Tibial nerve (tissue), 4 donors: ENCODE data around the gene AADAC. TPM values are rescaled to one million over a fixed set of nuclear protein-coding genes. Genes with fewer than 3 reads are reported as not detected.
"Not testable (repeated sequence)": the region's sequence is repeated elsewhere in the genome, so short reads cannot be mapped to it uniquely, and the experiment has no call there.

Source experiments
- DNase-seq, 2 donors: peaks; one replicate each; pipeline ENCODE4 v3.0.0-alpha.2; 2019; ENCODE audit warnings: low spot score in 2 of 2
- H3K27ac ChIP-seq, 4 donors: fragments of 200-600 bp; sonication (generic) in 3 of 4; one replicate each; pipeline ENCODE4 v1.5.1; 2017 to 2019; ENCODE audit warnings: mild to moderate bottlenecking in 1 of 4
- H3K27me3 ChIP-seq, 2 donors: fragments of 200-600 bp; sonication (generic) in 1 of 2; one replicate each; pipeline versions ENCODE4 v1.5.1 to v1.6.0; 2017 to 2019
- H3K36me3 ChIP-seq, 3 donors: fragments of 200-600 bp; sonication (generic); one replicate each; pipeline ENCODE4 v1.5.1; 2018 to 2019
- H3K4me1 ChIP-seq, 4 donors: fragments of 200-600 bp; sonication (generic) in 3 of 4; one replicate each; pipeline ENCODE4 v1.5.1; 2017 to 2019
- H3K4me3 ChIP-seq, 4 donors: fragments of 200-600 bp; sonication (generic) in 3 of 4; one replicate each; pipeline ENCODE4 v1.5.1; 2017 to 2019; ENCODE audit warnings: mild to moderate bottlenecking in 1 of 4, moderate library complexity in 1 of 4
- H3K9me3 ChIP-seq, 4 donors: fragments of 200-600 bp; sonication (generic) in 3 of 4; one replicate each; pipeline ENCODE4 v1.5.1; 2017 to 2019
- EP300 ChIP-seq, 2 donors: sonication (generic); formaldehyde crosslinking; IDR thresholded peaks; one replicate each; pipeline ENCODE4 v1.6.1; 2017; ENCODE audit warnings: antibody characterized with exemption in 2 of 2, mild to moderate bottlenecking in 1 of 2
- POLR2A ChIP-seq, 2 donors: fragments of 450-650 bp; IDR thresholded peaks; one replicate each; pipeline ENCODE4 v1.6.1; 2017; ENCODE audit warnings: antibody characterized with exemption in 2 of 2, mild to moderate bottlenecking in 2 of 2, moderate library complexity in 2 of 2
- WGBS, 2 donors: methylation state at CpG; one replicate each; pipeline ENCODE4 v1.1.5; 2018; 5-methylcytosine and 5-hydroxymethylcytosine counted together
- total RNA-seq, 4 donors: library from RNA; depleted of rRNA; stranded (reverse); fragments of >200 nt; gene quantifications; one replicate each; pipeline ENCODE4 v1.1.0, GENCODE V29; 2016
- TF ChIP-seq, protein P1 (sequence below), 5 experiments: fragments of 200-600 bp in 3 of 5; fragments of 450-650 bp in 2 of 5; sonication (generic) in 3 of 5; IDR thresholded peaks; one replicate each; pipeline ENCODE4 v1.5.1; 2016 to 2019; ENCODE audit warnings: antibody characterized with exemption in 5 of 5, mild to moderate bottlenecking in 3 of 5, moderate library complexity in 2 of 5

Gene AADAC, protein sequence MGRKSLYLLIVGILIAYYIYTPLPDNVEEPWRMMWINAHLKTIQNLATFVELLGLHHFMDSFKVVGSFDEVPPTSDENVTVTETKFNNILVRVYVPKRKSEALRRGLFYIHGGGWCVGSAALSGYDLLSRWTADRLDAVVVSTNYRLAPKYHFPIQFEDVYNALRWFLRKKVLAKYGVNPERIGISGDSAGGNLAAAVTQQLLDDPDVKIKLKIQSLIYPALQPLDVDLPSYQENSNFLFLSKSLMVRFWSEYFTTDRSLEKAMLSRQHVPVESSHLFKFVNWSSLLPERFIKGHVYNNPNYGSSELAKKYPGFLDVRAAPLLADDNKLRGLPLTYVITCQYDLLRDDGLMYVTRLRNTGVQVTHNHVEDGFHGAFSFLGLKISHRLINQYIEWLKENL
- not detected for total RNA-seq

DNA sequence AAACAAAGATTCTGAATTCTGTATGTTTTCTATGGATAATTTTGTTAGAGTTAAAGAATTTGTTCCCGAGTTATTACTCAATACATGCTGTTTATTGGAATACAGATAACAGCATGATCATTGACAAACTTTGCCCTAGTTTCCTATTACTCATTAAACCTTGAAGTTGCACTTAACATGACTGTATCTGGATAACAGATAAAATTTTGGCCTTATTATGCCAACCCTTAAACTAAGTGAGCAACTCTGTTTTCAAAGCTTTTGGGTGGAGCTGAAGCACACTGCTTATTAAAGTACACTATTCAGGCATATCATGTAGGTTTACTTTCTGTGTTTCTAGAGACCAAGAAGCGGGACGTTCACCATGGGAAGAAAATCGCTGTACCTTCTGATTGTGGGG is at the start of gene AADAC:
AADAC (plus strand) TSS at position 318 of the 400 bp plus-strand sequence; CDS start at position 365, 47 bp downstream.
- no peaks in the 10 kb centered on the region for H3K27me3 ChIP-seq
- H3K36me3 ChIP-seq, result no peaks in the 10 kb centered on the region
- peaks cover 0 to 9% (median 0%) of the 10 kb centered on the region in 4 donors for H3K4me1 ChIP-seq
- H3K27ac ChIP-seq, result no peak within 1 kb of the TSS
- no peak for DNase-seq
- peak within 1 kb of the TSS in 1 of 4 donors; percentile 5 for H3K4me3 ChIP-seq
- H3K9me3 ChIP-seq, result peaks cover 0 to 5% (median 0%) of the 10 kb centered on the region in 4 donors
- TF ChIP-seq EP300 (IDR thresholded peaks at IDR 0.05) (no peak), POLR2A (IDR thresholded peaks at IDR 0.05) (no peak)
- TF ChIP-seq, protein P1, sequence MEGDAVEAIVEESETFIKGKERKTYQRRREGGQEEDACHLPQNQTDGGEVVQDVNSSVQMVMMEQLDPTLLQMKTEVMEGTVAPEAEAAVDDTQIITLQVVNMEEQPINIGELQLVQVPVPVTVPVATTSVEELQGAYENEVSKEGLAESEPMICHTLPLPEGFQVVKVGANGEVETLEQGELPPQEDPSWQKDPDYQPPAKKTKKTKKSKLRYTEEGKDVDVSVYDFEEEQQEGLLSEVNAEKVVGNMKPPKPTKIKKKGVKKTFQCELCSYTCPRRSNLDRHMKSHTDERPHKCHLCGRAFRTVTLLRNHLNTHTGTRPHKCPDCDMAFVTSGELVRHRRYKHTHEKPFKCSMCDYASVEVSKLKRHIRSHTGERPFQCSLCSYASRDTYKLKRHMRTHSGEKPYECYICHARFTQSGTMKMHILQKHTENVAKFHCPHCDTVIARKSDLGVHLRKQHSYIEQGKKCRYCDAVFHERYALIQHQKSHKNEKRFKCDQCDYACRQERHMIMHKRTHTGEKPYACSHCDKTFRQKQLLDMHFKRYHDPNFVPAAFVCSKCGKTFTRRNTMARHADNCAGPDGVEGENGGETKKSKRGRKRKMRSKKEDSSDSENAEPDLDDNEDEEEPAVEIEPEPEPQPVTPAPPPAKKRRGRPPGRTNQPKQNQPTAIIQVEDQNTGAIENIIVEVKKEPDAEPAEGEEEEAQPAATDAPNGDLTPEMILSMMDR (IDR thresholded peaks at IDR 0.05), result no peak
- 91 to 95% methylated on average over 4 of the region's 4 CpGs for WGBS, 2 donors

DNA sequence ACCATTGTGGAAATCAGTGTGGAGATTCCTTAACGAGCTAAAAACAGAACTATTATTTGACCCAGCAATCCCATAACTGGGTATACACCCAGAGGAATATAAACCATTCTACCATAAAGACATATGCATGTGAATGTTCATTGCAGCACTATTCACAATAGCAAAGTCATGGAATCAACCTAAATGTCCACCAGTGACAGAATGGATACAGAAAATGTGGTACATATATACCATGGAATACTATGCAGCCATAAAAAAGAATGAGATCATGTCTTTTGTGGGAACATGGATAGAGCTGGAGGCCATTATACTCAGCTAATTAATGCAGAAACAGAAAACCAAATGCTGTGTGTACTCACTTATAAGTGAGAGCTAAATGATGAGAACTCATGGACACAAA is 49.2 kb upstream of the AADAC start:
- WGBS, 2 donors, result 86 to 87% methylated on average over 1 of the region's 1 CpG
- H3K27ac ChIP-seq, H3K9me3 ChIP-seq, H3K4me3 ChIP-seq, H3K27me3 ChIP-seq, DNase-seq, H3K36me3 ChIP-seq: not testable (repeated sequence)
- peaks cover 0 to 18% (median 0%) of the 10 kb centered on the region in 4 donors for H3K4me1 ChIP-seq

DNA sequence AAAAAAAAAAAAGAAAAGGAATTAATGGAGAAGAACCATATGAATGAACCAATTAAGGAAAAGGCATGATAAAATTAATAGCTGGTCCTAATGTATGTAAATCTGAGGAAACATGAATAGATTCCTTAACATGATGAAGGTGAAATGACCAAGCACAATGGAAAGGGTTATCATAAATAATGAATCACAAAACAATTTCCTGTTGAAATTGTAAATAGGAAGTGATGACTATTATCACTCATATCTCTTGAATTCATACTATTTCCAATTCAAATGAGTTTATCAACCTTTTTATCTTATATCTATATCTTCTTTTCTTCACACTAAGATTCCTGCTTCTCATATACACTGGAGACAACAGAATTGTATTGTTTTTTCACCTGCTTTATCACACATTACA is 48.2 kb upstream of the AADAC start:
- Histone ChIP-seq H3K4me1 (peaks cover 0 to 28% (median under 1%) of the 10 kb centered on the region in 4 donors), H3K27me3 (no peaks in the 10 kb centered on the region), H3K27ac (no peak overlapping the region), H3K36me3 (no peaks in the 10 kb centered on the region), H3K9me3 (no peaks in the 10 kb centered on the region), H3K4me3 (no peak overlapping the region)
- DNase-seq, result no peak
- TF ChIP-seq, protein P1 (IDR thresholded peaks at IDR 0.05), result no peak
- TF ChIP-seq EP300 (IDR thresholded peaks at IDR 0.05) (no peak), POLR2A (IDR thresholded peaks at IDR 0.05) (no peak)

DNA sequence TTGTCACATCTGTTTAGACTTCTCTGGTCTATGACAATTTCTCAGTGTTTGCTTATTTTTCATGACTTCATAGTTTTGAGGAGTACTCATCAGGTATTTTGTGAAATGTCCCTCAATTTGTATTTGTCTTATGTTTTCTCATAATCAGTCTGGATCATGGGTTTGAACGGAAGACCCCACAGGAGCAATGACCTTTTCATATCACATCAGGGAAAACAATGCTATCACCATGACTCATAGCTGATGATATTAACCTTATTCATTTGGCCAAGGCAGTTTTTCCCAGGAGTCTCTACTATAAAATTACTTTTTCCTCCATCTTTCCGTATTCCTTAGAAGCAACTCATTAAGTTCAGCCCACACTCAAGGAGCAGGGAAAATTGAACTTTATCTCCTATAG is 47.5 kb upstream of the AADAC start:
- 63 to 64% methylated on average over 2 of the region's 2 CpGs for WGBS, 2 donors
- peaks cover 0 to 35% (median 8%) of the 10 kb centered on the region in 4 donors for H3K4me1 ChIP-seq
- TF ChIP-seq, protein P1 (IDR thresholded peaks at IDR 0.05), result no peak
- no peak for TF ChIP-seq POLR2A (IDR thresholded peaks at IDR 0.05)
- no peak for TF ChIP-seq EP300 (IDR thresholded peaks at IDR 0.05)

DNA sequence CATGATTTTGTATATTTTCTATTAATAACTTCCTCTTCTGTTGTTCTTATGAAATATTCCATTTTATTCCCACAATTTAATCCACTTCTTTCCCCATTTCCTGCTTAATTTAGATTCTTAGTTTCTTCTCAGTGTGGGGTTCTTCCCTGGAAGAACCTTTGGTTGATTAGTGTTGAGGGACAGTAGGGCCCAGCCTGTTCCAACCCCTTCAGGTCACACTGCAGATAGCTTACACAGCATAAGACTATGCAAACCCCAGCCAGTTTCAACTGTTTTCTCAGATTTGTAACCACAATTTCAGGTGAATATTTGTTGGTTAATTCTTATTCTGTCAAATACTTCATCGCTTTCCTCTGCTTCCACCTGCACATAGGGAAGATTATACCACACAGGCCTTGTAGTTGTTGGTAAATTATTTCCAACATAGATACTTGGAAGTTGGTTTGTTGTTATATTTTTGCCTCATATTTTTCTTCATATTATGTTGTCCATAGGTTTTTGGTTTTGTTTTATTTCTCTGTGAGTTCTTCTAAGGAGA is 45.5 kb upstream of the AADAC start:
- DNase-seq, result no peak
- 43 to 91% methylated on average over 1 of the region's 1 CpG for WGBS, 2 donors
- no peak overlapping the region for H3K4me3 ChIP-seq
- H3K9me3 ChIP-seq, result no peaks in the 10 kb centered on the region
- H3K27ac ChIP-seq, result no peak overlapping the region
- TF ChIP-seq POLR2A (IDR thresholded peaks at IDR 0.05), result no peak
- TF ChIP-seq, protein P1 (IDR thresholded peaks at IDR 0.05), result no peak
- no peaks in the 10 kb centered on the region for H3K36me3 ChIP-seq
- H3K4me1 ChIP-seq, result peaks cover 0 to 50% (median 11%) of the 10 kb centered on the region in 4 donors
- H3K27me3 ChIP-seq, result no peaks in the 10 kb centered on the region

More for the DNA sequence above, 47.5 kb upstream of the AADAC start:
- H3K27me3 ChIP-seq, result no peaks in the 10 kb centered on the region
- DNase-seq, result no peak
- H3K36me3 ChIP-seq, result no peaks in the 10 kb centered on the region
- H3K27ac ChIP-seq, result no peak overlapping the region
- no peak overlapping the region for H3K4me3 ChIP-seq
- H3K9me3 ChIP-seq, result no peaks in the 10 kb centered on the region
